ENCODE data around the gene TNFRSF12A. TPM values are rescaled to one million over a fixed set of nuclear protein-coding genes. Genes with fewer than 3 reads are reported as not detected.

The TNFRSF12A gene
- total RNA-seq, 1 donor from 2014 or later = 71.3 TPM

DNA sequence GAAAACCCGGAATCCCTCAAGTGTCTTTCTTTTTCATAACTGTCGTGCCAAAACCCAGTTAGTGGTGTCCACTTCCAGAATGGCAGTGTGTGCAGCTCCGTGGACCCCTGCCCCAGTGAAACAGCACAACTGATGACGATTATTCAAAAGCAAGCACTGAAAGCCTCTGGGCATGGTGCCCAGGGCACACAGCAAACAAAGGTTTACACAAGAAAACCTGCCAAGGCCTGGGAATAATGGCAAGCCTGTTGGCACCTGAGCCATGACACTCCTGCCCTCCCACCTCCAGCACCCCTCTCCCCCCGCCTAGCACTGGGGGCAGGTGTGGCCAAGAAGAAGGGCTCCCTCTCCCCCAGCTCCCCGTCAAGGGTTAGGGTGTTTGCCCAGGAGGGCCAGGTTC lies 42.7 kb upstream of the TNFRSF12A start:
- peaks cover 12% of the 10 kb centered on the region for H3K4me1 Mint-ChIP-seq (ENCODE audit: unreplicated experiment)
- no peaks in the 10 kb centered on the region for H3K9me3 Mint-ChIP-seq (ENCODE audit: unreplicated experiment)
- H3K27ac Mint-ChIP-seq (ENCODE audit: unreplicated experiment) = no peak overlapping the region
- no peak overlapping the region for H3K4me3 Mint-ChIP-seq (ENCODE audit: unreplicated experiment)
- no peak for DNase-seq (ENCODE audit: extremely low spot score, unreplicated experiment)
- no peaks in the 10 kb centered on the region for H3K36me3 Mint-ChIP-seq (ENCODE audit: unreplicated experiment)
- H3K27me3 Mint-ChIP-seq (ENCODE audit: unreplicated experiment) = no peaks in the 10 kb centered on the region
- TF ChIP-seq, protein P1, sequence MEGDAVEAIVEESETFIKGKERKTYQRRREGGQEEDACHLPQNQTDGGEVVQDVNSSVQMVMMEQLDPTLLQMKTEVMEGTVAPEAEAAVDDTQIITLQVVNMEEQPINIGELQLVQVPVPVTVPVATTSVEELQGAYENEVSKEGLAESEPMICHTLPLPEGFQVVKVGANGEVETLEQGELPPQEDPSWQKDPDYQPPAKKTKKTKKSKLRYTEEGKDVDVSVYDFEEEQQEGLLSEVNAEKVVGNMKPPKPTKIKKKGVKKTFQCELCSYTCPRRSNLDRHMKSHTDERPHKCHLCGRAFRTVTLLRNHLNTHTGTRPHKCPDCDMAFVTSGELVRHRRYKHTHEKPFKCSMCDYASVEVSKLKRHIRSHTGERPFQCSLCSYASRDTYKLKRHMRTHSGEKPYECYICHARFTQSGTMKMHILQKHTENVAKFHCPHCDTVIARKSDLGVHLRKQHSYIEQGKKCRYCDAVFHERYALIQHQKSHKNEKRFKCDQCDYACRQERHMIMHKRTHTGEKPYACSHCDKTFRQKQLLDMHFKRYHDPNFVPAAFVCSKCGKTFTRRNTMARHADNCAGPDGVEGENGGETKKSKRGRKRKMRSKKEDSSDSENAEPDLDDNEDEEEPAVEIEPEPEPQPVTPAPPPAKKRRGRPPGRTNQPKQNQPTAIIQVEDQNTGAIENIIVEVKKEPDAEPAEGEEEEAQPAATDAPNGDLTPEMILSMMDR (IDR thresholded peaks at IDR 0.05) = no peak

DNA sequence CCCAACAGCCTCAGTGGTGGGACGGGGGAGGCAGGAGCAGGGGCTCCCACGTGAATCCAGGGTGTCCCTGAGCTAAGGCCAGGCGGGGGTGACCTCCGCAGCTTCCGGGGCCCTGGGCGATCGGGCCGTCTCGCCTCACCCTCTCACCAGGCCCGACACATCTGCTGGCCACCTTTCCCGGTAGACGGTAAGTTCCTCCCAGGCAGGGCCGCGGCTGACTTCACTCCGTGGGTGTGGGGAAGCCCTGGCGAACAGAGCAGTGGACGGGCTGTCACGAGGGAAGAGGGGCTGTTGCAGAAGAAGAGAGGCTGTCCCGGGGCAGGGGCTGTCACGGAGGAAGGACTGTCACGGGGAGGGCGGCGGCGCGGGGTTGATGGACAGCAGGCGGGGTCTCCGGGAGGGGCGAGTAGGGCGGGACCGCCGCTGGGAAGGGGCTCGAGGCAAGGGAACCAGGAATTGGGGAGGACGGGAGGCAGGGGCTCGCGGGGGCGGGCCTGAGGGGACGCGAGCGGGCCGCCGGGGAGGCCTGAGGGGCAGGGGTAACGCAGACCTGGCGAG lies 40.4 kb upstream of the TNFRSF12A start:
- Mint-ChIP-seq H3K27me3 (ENCODE audit: unreplicated experiment) (no peaks in the 10 kb centered on the region), H3K4me1 (ENCODE audit: unreplicated experiment) (peaks cover 15% of the 10 kb centered on the region), H3K9me3 (ENCODE audit: unreplicated experiment) (no peaks in the 10 kb centered on the region), H3K27ac (ENCODE audit: unreplicated experiment) (peak overlapping the region; percentile 27), H3K36me3 (ENCODE audit: unreplicated experiment) (no peaks in the 10 kb centered on the region), H3K4me3 (ENCODE audit: unreplicated experiment) (peak overlapping the region; percentile 75)
- TF ChIP-seq, protein P1 (IDR thresholded peaks at IDR 0.05) = no peak
- no peak for DNase-seq (ENCODE audit: extremely low spot score, unreplicated experiment)

GRCh38 chr16:2980227-2981176 lies 39.7 kb upstream of the TNFRSF12A start, which contains the start of gene PKMYT1:
Gene PKMYT1 (minus strand): TSS chr16:2980446. CDS start chr16:2979657, 789 bp downstream.
- TF ChIP-seq, protein P1 (IDR thresholded peaks at IDR 0.05) = no peak
- Mint-ChIP-seq H3K27me3 (ENCODE audit: unreplicated experiment) (no peaks in the 10 kb centered on the region), H3K4me3 (ENCODE audit: unreplicated experiment) (peak within 1 kb of the TSS; percentile 75), H3K4me1 (ENCODE audit: unreplicated experiment) (peaks cover 15% of the 10 kb centered on the region), H3K36me3 (ENCODE audit: unreplicated experiment) (no peaks in the 10 kb centered on the region), H3K27ac (ENCODE audit: unreplicated experiment) (peak within 1 kb of the TSS; percentile 77), H3K9me3 (ENCODE audit: unreplicated experiment) (no peaks in the 10 kb centered on the region)
- DNase-seq (ENCODE audit: extremely low spot score, unreplicated experiment) = peak; percentile 98

DNA sequence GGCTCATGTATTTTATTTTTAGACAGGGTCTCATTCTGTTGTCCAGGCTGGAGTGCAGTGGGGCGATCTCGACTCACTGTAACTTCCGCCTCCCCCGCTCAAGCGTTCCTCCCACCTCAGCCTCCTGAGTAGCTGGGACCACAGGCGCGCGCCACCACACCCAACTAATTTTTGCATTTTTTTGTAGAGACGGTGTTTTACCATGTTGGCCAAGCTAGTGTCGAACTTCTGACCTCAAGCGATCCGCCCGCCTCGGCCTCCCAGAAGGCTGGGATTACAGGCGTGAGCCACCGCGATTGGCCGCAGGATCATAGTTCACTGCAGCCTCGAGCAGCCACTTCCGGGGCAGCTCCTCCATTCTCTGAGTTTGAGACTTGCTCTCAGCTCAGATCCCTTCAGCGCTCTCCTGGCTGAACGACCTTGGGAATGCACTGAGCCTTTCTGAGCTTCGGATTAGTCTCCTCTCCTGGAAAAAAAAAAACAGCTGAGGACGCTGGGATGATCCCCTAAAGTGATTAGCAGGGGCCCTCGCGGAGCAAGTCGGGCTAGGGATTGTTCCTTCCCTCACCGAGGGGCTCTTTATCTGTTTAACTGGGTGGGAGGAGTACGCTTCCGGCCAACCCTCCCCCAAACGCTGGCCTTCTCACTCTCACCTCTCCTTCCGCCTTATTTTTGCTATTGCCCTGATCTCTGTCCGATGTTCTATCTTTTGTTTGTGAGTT lies 38.8 kb upstream of the TNFRSF12A start:
- Mint-ChIP-seq H3K9me3 (ENCODE audit: unreplicated experiment) (no peaks in the 10 kb centered on the region), H3K4me3 (ENCODE audit: unreplicated experiment) (peak overlapping the region; percentile 74), H3K27ac (ENCODE audit: unreplicated experiment) (peak overlapping the region; percentile 77), H3K36me3 (ENCODE audit: unreplicated experiment) (no peaks in the 10 kb centered on the region), H3K4me1 (ENCODE audit: unreplicated experiment) (peaks cover 16% of the 10 kb centered on the region), H3K27me3 (ENCODE audit: unreplicated experiment) (no peaks in the 10 kb centered on the region)
- no peak for DNase-seq (ENCODE audit: extremely low spot score, unreplicated experiment)
- TF ChIP-seq, protein P1 (IDR thresholded peaks at IDR 0.05) = no peak
